ENCODE data around the gene PCBP3.
"Not testable (repeated sequence)": the region's sequence is repeated elsewhere in the genome, so short reads cannot be mapped to it uniquely, and the experiment has no call there.

PCBP3 gene

DNA sequence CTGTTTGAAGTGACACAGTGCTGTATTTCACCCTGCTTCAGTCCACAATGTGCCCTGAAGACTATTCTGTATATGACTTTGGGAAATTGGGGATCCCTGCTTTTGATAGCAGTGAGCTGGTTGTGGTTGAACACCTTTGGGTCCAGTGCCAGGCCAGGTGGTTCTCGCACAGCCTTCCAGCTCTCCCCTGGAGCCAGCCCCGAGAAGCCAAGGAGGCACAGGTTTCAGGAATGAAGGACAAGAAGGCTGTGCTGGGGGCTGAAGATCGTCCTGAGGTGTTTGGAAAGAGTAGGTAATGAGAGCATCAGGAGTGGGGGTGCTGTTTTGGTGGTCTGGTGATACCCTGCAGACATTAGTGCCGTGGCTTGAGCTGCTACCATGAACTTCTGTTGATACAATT lies 206.7 kb downstream of the PCBP3 start:
- DNase-seq = no peak

DNA sequence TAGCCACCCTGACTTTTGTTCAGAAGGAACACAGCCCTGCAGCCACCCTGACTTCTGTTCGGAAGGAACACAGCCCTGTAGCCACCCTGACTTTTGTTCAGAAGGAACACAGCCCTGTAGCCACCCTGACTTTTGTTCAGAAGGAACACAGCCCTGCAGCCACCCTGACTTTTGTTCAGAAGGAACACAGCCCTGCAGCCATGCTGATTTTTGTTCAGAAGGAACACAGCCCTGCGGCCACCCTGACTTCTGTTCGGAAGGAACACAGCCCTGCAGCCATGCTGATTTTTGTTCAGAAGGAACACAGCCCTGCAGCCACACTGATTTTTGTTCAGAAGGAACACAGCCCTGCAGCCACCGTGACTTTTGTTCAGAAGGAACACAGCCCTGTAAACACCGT lies 208.9 kb downstream of the PCBP3 start:
- not testable (repeated sequence) for DNase-seq

DNA sequence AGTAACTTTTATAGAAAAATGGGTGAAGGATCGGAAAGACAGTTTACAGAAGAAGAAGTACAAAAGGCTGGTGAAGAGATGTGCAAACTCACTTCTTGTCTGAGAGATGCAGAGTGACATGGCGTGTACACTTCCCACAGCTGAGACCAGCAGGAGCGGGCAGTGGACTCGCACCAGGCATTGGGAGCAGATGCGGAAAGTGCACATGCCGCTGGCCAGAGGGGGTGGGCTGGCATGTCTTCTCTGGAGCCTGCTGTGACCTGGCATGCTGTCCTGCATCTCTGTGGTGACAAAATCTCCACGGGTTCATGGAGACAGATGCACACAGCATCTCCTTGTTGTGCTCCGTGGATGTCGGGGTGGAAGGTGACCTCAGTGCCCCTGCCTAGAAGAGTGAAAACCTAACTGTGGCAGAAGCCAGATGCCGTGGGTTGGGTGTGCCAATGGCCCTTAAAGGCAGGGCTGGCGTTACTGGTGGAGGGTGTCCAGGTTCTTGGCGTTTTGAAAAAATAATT lies 209.4 kb downstream of the PCBP3 start:
- no peak for DNase-seq

DNA sequence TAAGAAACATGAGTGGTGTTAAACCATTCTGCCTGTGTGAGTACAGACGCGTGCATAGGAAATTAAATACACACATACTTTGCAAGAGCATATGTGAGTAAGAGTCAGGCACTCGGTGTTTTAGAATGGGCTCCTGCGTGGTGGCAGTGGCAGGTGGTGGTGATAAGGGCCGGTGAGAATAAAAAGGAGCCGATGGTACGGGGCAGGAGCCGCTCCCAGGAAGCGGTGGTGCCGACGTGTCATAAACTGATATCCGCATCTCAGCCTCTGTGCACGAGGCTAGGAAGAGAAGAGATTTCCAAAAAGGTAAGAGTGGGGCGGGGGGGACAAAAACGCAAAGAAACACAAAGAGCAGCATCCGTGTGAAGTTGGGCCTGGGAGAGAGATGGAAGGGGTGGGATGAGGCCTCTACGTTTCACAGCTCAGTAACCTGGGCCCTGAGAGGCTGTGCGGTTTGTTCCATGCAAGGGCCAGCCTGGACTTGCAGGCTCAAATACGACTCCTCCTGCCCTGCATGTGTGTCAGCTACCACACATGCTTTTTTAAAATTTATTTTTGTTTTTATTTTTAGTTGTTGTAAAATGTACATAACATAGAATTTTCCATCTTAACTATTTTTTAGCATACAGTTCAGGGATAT lies 210.3 kb downstream of the PCBP3 start:
- DNase-seq = no peak

DNA sequence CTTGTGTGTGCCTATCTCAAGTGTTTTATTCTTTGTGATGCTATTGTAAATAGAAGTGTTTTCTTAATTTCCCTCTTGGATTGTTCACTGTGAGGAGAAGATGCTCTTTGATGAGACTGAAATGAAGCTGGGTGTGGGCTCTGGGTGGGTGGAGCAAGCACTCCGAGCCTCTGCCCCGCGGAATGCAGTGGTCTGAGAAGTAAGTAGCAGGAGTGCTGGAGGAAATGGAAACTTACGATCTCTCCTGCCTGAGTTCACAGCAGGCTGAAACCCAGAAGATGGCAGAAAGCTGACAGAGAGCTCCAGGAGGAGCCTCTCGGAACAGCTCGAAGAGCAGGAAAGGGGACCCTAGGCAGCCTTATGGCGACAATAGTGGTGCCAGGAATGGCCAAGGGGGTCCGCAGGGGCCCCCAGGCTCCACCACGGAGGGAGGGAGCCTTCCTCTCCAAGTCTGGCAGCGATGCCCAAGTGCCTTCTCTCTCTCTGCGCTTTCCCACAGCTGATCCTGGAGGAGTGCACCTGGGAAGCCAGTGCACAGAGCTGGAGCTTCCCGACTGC lies 211.2 kb downstream of the PCBP3 start:
- DNase-seq = no peak

DNA sequence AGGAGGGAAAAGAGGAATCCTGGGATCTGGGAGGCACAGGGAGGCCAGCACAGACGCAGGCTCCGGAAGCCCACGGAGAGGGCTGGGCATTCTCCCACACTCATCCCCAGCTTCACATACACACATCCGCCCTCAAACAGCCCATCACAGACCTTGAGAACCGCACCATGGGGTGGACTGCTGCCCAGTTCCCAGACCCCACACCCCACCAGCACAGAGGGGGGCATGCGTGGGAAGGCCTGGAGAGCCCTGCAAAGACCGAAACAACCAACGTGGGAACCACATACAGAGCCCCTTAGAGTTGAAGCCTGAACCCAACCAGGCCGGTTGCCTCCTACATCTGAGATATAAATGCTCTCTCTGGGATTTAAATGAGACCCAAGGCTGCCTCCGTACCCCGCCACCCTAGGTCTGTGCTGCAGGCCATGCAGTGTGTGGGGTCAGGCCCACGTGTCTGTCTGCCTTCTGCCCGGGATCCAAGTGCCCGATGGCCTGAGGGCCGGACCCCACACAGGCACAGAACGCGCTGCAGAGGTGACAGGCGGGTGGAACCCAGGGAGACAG lies 211.8 kb downstream of the PCBP3 start:
- no peak for DNase-seq

DNA sequence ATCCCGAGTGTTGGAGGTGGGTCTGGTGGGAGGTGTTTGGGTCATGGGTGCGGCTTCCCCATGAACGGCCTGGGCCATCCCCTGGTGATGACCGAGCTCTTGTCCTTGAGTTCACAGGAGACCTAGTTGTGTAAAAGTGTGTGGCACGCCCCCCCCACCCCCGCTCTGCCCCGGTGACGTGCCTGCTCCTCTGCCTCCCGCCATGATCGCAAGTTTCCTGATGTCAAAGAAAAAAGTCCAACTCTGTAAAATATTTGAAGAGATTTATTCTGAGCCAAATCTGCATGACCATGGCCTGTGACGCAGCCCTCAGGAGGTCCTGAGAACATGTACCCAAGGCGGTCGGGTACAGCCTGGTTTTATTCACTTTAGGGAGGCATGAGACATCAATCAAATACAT lies 212.9 kb downstream of the PCBP3 start:
- DNase-seq = no peak

DNA sequence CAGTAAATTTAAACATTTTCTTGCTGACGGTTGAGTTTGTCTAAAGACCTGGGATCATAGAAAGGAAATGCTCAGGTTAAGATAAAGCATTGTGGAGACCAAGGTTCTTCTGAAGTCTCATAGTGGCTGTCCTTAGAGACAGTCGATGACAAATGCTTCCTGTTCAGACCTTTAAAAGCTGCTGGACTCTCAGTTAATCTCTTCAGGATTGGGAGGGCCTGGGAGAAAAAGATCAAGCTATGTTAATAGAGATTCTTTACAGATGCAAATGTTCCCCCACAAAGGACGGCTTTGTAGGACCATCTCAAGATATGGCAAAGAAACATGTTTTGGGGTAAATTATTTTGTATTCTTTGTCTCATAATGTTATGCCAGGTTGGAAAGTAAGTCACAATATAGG lies 213.4 kb downstream of the PCBP3 start:
- no peak for DNase-seq

DNA sequence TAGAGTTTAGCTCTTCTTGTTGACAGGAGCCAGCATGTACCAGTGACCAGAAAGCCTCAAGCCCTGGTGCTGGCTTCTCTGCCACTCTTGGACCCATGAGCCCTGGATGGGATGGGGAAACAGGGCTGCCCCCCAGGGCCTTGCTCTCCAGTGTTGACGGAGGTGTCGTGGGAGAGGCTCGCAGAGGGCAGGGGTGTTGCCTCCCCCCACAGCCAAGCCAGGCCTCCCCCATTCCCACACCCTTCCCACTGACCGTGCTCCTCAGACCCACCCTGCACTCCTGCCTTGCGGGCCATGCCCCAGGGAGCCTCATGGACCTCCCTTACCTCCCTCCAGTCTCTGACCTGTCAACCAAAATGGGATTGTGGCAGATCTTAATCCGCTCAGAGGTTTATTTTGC lies 214.2 kb downstream of the PCBP3 start:
- DNase-seq = no peak

DNA sequence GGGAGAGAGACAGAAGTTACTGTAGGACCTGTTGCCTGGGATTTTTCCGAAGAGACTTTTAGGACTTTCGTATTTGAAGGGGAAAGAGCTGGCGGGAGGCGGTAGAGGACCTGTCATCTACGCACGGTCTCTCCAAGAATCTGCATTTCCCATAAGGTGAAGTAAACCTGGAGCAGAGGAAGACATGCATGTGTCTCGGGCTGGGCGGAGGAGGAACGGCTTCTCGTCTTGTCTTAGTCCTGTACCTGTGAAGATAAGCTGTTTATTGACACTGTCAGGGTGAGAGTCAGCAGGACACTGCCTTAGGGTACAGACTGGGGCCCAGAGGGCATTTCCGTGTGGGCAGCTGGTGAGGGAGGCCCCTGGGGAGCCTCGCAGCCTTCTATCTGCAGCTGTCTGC lies 214.7 kb downstream of the PCBP3 start:
- no peak for DNase-seq

DNA sequence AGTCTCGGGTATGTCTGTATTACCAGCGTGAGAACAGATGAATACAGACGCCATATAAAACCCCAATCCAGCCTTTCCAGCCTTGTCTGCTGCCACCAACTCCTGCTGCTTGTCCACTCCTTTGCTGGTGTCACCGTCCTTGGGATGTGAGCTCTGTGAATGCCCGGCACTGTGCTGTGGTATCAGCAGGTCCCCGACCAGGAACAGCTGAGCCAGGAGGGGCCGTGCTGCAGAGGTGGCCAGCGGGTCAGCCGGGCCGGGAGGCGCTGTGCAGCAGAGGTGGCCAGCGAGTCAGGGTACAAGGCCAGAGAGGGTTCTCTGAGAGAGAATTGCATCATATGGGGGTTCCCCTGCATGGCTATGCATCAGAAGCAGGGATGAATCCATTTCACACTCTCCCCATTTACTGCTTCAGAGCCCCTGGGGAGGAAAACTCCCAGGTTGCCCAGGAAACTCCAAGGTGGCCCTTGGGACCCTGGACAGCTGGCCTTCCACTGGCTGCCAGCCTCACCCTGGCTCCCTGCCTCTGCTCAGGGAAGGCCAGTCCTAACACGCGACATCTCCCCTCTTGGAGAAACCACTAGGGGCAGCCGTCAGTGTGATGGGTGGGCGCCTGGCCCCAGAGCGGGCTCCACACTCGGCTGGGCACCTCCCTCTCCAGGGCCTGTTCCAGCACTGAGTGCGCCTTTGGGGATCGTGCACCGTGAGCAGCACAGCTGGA lies 215.7 kb downstream of the PCBP3 start:
- DNase-seq = no peak

DNA sequence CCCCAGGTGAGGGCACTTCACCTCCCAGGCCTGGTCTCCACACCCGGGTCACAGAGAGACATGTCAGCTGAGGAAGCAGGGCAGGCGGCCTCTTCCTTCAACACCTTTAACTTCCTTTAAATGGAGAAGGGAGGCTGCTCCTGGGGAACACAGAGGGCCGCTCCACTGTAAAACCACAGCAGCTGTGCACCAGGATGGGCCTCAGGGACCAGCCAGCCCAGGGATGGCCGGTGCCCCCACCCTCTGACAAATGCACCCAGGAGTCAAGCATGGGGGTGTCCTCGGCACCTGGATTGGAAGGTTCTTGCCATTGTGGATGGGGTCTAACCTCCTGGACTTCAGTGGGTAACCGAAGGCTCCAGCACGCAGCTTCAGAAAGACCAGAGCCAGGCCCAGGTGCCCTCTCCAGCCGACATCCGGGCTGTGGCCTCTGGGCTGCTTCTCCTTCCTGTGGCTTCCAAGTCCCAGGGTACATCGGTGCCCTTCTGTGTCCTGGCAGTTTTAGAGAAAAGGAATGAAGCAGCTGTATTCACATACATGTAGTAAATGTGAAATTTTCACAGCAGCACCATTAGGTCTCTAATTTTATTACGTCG lies 216.3 kb downstream of the PCBP3 start:
- DNase-seq = no peak

DNA sequence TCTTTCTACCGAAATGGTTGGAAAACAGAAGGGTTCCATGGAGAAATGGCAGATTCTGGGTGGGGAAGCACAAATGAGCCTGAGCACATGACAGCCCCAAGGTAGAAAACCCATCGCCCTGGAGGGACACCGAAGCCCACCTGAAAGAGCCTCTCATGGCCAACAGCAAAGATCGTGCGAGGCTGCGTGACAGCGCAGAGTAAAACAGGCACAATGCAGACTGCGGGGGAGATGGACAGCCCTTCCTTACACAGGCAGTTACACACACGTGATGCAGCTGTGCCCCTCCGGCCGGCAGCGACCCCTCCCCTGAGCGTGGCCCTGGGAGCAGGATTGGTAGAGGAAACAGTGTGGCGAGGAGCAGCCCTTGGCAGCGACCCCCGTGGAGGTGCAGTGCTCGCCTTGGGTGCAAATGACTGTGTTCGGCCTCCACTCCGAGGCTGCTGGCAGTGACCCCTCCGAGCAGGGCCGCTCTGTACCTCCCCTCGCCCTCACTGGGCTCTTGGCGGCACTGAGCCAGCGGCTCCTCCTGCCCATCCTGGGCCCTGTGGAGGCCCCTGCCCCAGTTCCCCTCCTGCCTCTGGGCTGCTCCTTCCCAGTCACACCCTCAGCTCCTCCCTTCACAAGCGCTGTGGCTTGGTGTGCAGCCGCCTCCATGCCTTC lies 217.1 kb downstream of the PCBP3 start:
- no peak for DNase-seq

DNA sequence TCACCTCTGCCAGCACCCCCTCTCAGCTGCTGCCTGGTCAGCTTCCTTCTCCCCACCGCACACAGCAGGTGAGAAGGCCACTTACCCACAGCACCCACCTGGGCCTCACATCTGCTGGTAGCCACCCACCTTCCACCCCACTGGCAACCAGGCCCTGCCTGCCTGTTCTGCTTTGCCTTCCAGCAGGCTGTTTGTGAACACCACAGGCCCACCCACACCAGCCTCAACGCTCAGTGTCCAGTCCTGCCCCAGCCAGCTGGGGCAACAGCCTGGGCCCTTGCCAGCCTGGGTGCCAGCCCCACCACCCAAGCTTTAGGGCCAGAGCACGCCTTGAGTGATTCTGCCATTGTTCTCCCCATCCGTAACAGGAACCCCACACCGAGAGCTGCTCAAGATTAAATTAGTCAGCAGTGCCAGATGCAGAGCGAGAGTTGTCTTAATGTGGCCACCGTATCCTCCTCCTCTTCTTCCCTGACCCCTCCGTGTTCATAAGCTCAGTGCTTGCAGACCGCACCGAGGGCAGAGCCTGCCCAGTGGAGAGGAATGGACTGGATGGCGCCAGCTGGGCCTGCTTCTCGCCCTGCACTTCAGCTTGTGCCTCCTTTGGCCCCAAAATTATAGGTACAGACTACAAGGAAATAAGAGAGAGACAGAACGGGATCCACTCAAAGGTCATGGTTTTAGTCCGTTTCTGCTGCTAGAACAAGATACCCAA lies 217.8 kb downstream of the PCBP3 start:
- DNase-seq = no peak

DNA sequence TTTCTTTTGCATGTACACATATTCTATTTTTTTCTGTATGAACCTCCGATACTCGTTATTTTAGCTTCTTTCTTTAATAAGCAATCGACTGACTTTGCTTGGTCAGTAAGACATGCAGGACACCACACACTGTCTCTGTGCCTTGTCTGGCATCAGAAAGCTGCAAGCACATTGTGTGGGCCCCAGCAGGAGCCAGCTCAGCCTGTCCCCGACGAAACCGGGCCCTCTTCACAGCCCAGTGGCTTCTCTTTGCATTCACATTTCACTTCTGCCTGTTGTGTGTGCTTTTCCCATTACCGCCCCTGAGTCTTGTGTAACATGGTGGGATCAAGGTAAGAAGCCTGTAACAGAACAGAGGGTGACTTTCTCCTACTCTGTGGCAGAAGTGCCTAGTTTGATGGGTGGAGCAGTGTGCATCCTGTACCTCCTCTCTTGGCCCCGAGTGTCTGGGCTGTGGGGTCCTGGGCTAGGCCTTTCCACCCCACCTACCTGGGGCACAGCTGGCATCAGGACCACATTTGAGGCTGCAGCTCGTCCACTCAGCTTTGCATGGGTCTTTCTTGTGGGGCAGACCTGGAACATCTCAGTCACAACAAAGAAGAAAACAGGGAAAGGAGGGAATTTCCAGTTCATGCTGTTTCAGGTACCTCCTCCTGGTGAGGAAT lies 219.2 kb downstream of the PCBP3 start:
- no peak for DNase-seq

DNA sequence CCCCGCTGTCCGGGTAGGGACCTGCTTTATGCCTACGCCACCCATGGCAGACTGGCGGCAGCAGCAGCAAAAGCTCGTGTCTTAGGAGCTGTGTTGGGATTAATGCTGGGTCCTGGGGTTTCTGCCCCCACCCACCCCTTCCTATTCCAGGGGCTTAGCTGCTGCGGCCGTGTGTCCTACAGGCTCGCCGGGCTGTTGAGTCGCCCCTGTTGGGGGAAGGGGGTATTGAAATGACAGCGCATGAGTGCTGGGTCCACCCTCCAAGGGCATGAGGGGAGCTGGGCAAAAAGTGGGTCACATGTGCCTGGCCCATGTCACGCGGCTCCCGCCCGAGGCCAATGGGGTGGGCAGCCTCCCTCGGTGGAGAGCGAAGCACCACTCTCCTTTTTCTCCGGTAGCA lies 219.7 kb downstream of the PCBP3 start:
- no peak for DNase-seq

DNA sequence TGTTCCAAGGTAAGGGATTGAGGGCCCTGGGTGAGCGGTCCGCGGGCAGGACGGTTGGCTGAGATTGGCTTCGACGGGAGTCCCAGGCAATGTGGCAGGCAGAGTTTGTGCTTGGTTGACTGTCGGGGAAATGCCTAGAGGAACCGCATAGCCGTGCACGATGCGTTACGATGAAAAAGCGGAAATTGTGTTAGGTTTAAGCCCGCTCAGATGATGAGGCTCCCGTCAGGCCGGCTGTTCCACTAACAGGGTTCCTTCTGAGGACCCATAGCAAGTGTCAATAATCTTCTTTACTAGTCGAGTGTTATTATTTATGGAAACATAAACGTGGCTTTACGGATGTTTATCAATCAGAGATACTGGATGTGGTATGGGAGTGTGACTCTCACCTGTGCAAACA lies 220.2 kb downstream of the PCBP3 start:
- DNase-seq = no peak

DNA sequence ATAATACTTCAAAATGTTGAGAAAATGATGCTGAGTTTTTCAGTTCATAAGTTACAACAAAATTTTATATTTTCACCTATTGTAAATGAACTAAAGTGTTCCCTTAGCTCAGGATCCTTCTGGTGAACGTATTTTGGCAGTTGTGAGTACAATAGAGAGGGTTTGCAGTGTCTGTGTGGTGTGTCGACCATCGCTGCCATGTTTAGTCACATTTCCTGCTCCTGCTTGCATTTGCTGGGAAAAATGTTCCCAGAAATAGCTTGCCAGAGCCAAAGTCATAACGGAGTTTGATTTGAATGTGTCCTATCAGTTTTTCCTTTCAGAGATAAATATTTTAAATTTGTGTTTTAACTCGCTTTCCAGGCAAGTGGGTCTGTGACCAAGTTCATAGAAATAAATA lies 220.9 kb downstream of the PCBP3 start:
- no peak for DNase-seq

DNA sequence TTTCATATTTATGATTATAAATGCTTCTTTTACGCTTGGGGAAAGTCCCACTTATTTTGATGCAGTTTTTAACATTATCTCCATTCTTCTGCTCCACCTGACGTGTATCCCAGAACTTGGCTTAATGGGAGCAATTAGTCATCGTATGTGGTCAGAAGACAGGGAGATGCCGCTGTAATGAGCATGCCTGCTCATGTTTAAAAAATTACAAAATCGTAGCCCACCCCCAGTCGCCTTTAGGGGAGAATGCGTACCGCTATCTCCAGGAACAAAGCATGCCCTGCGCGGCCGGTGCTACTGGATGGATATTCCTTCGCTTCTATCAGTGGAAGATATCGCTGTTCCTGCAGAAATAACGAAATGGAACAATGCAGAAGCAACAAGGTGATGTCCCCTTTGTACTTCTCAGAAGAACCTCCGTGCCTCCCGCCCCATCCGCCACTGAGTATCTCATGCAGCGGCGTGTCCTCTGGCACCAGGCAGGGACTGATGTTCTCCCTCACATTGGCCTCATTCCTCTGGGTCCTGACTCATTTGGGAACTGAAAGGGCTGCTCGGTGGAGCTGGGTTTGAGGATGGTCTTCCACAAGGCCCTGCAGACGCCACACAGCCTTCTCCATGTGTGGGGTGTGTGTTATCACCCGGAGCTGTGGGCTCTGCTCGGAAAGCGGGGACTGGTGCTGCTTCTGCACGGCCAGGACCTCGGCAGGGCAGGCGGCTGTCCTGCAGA lies 221.7 kb downstream of the PCBP3 start:
- DNase-seq = no peak

DNA sequence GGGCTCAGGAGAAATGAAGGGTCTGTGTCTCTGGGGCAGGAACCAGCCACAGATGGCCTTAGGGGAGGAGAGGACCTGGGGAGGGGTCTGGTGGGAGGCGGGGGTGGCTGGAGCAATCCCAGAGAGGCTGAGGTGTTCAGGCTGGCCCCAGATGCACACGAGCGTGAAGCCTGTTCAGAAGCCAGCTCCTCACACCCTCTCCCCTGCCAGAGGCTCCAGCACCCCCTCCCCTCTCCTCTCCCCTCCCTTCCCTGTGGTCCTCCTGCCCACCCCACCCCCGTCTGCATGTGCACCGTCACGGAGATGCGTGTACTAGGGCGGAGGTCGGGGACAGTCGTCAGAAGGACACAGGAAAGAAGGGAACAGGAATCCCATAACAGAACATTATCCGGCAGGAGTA lies 223.0 kb downstream of the PCBP3 start:
- no peak for DNase-seq

DNA sequence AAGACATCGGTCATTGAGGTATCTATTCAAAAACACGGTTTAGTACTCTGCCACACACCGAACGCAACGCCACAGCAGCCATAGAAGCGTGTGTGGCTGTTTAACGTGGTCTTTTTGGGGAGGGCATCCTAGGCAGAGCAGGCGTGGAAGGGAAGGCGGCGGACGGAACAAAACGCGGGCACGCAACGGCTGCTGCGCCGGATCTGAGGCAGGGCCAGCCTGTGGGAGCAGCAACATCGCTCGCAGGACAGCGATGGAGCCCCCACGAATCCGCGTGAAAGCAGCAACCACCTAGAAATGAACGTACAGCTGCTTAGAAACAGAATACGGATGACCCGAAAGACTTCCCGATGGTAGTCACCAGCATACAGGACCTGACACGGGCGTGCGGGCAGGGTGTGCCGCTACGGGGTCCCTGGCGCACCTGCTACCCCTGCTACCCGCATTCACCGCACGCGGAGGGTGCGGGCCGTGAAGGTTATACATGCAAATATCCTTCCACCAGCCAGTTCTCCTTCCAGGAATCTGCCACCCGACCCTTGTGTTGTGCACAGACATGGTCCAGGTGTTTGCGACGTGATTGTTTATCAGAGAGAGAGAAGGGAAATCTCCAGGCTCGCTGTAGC lies 223.6 kb downstream of the PCBP3 start:
- no peak for DNase-seq
